DND-41 (cell line): ENCODE data around the gene SUMF2.
"Not testable (repeated sequence)": the region's sequence is repeated elsewhere in the genome, so short reads cannot be mapped to it uniquely, and the experiment has no call there.

Experiments
- EZH2 ChIP-seq: IDR thresholded peaks from 3 replicates; pipeline ENCODE4 v1.6.1; 2012; ENCODE audit warnings: borderline replicate concordance, low read depth, mild to moderate bottlenecking, moderate library complexity, low read length, inconsistent platforms; ENCODE audit not compliant: severe bottlenecking
- TF ChIP-seq, protein P1 (sequence below): IDR thresholded peaks from 2 replicates; pipeline ENCODE4 v1.5.1; 2012; ENCODE audit warnings: borderline replicate concordance, low read length, moderate library complexity, mild to moderate bottlenecking; ENCODE audit not compliant: poor library complexity, severe bottlenecking; ENCODE audit errors: extremely low read depth

DNA sequence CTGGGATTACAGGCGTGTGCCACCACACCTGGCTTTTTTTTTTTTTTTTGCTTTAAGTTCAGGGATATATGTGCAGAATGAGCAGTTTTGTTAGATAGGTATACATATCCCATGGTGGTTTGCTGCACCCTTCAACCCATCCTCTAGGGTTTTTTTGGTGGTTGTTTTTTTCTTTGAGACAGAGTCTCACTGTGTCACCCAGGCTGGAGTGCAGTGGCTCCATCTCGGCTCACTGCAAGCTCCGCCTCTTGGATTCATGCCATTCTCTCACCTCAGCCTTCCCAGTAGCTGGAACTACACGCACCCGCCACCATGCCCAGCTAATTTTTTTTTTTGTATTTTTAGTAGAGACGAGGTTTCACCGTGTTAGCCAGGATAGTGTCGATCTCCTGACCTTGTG lies 15.3 kb upstream of the SUMF2 start:
- TF ChIP-seq, protein P1, sequence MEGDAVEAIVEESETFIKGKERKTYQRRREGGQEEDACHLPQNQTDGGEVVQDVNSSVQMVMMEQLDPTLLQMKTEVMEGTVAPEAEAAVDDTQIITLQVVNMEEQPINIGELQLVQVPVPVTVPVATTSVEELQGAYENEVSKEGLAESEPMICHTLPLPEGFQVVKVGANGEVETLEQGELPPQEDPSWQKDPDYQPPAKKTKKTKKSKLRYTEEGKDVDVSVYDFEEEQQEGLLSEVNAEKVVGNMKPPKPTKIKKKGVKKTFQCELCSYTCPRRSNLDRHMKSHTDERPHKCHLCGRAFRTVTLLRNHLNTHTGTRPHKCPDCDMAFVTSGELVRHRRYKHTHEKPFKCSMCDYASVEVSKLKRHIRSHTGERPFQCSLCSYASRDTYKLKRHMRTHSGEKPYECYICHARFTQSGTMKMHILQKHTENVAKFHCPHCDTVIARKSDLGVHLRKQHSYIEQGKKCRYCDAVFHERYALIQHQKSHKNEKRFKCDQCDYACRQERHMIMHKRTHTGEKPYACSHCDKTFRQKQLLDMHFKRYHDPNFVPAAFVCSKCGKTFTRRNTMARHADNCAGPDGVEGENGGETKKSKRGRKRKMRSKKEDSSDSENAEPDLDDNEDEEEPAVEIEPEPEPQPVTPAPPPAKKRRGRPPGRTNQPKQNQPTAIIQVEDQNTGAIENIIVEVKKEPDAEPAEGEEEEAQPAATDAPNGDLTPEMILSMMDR: not testable (repeated sequence)
- not testable (repeated sequence) for TF ChIP-seq EZH2
